Lung (tissue), 12 donors: ENCODE measurements around the gene IGFBP6. TPM values are rescaled to one million over a fixed set of nuclear protein-coding genes. Genes with fewer than 3 reads are reported as not detected.

Experiments
- ATAC-seq: fragments of 200-7000 bp; cut with Tn5 transposase; one replicate; pipeline ENCODE4 v1.9.1; 2020; ENCODE audit warnings: moderate number of reproducible peaks; ENCODE audit not compliant: insufficient read depth, low FRiP score
- DNase-seq, 3 donors: peaks; one replicate each; pipeline ENCODE4 v3.0.0-alpha.2; 2013 to 2017
- H3K27ac ChIP-seq, 2 donors: one replicate each; pipeline ENCODE4 v1.5.1; 2013; ENCODE audit warnings: mild to moderate bottlenecking in 2 of 2, moderate library complexity in 2 of 2, control low read depth in 1 of 2, inconsistent platforms in 1 of 2, low read depth in 1 of 2, low read length in 1 of 2
- H3K27me3 ChIP-seq, 3 donors: one replicate each; pipeline ENCODE4 v1.5.1; 2013; ENCODE audit warnings: low read length in 2 of 3; ENCODE audit not compliant: control insufficient read depth in 3 of 3, insufficient read depth in 3 of 3
- H3K36me3 ChIP-seq, 4 donors: one replicate each; pipeline ENCODE4 v1.5.1; 2013; ENCODE audit warnings: low read length in 4 of 4, mild to moderate bottlenecking in 1 of 4, moderate library complexity in 1 of 4; ENCODE audit not compliant: control insufficient read depth in 4 of 4, insufficient read depth in 4 of 4
- H3K4me1 ChIP-seq, 5 donors: one replicate each; pipeline ENCODE4 v1.5.1; 2013; ENCODE audit warnings: low read length in 5 of 5, mild to moderate bottlenecking in 2 of 5, moderate library complexity in 1 of 5; ENCODE audit not compliant: control insufficient read depth in 5 of 5, insufficient read depth in 5 of 5
- H3K4me3 ChIP-seq: one replicate; pipeline ENCODE4 v1.5.1; 2013; ENCODE audit warnings: mild to moderate bottlenecking, control low read depth, moderate library complexity
- H3K9ac ChIP-seq, 2 donors: one replicate each; pipeline ENCODE4 v1.5.1; 2013; ENCODE audit warnings: low read length in 2 of 2, control low read depth in 1 of 2; ENCODE audit not compliant: insufficient read depth in 1 of 2
- H3K9me3 ChIP-seq, 4 donors: one replicate each; pipeline ENCODE4 v1.5.1; 2013; ENCODE audit warnings: low read length in 3 of 4, mild to moderate bottlenecking in 1 of 4, moderate library complexity in 1 of 4; ENCODE audit not compliant: control insufficient read depth in 4 of 4, insufficient read depth in 3 of 4
- CTCF ChIP-seq: IDR thresholded peaks from 2 replicates; pipeline ENCODE4 v1.5.1; 2012; ENCODE audit warnings: mild to moderate bottlenecking; ENCODE audit errors: control extremely low read depth, extremely low read depth
- WGBS, 2 donors: extraction: QIAGEN DNeasy Blood & Tissue Kit; methylation state at CpG; one replicate each; pipeline ENCODE4 v1.1.7; 2013; 5-methylcytosine and 5-hydroxymethylcytosine counted together
- polyA plus RNA-seq, 2 donors: library from polyadenylated mRNA; stranded (reverse); fragments of 200-250 nt; gene quantifications; one replicate each; pipeline ENCODE4 v1.2.1, GENCODE V29; 2013
- total RNA-seq, 2 donors: library from RNA; depleted of rRNA in 1 of 2; stranded (reverse); fragments of >200 nt in 1 of 2; gene quantifications; one replicate each; pipeline ENCODE4 v1.2.1, GENCODE V29; 2014 to 2021
- donor health status: control.
- donor health status: control.
- donor health status: Bipolar disorder and iron deficiency.
- donor health status: healthy.
- donor health status: DM: yes; HTN: yes; CAD: no.

Gene IGFBP6
- total and polyA plus RNA-seq, 4 donors, result 15.9 to 75.0 (median 29.2) TPM

GRCh38 chr12:53115112-53115890 lies 17.8 kb downstream of the IGFBP6 start:
- H3K9ac ChIP-seq, result no peak overlapping the region
- WGBS, 2 donors, result 87 to 90% methylated on average over 33 of the region's 33 CpGs
- no peaks in the 10 kb centered on the region for H3K27me3 ChIP-seq
- H3K9me3 ChIP-seq, result no peaks in the 10 kb centered on the region
- no peak for DNase-seq
- H3K27ac ChIP-seq, result no peak overlapping the region
- ATAC-seq, result no peak
- H3K4me3 ChIP-seq, result no peak overlapping the region
- H3K36me3 ChIP-seq, result no peaks in the 10 kb centered on the region
- H3K4me1 ChIP-seq, result peaks cover 0 to 8% (median 0%) of the 10 kb centered on the region in 5 donors
- TF ChIP-seq CTCF, result no peak

GRCh38 chr12:53115891-53116648 lies 18.6 kb downstream of the IGFBP6 start:
- 93 to 95% methylated on average over 8 of the region's 8 CpGs for WGBS, 2 donors
- Histone ChIP-seq H3K27me3 (no peaks in the 10 kb centered on the region), H3K36me3 (no peaks in the 10 kb centered on the region), H3K9ac (no peak overlapping the region), H3K4me1 (peaks cover 0 to 8% (median 0%) of the 10 kb centered on the region in 5 donors), H3K4me3 (no peak overlapping the region), H3K9me3 (no peaks in the 10 kb centered on the region), H3K27ac (no peak overlapping the region)
- DNase-seq, result no peak
- no peak for TF ChIP-seq CTCF
- ATAC-seq, result peak; percentile 69

DNA sequence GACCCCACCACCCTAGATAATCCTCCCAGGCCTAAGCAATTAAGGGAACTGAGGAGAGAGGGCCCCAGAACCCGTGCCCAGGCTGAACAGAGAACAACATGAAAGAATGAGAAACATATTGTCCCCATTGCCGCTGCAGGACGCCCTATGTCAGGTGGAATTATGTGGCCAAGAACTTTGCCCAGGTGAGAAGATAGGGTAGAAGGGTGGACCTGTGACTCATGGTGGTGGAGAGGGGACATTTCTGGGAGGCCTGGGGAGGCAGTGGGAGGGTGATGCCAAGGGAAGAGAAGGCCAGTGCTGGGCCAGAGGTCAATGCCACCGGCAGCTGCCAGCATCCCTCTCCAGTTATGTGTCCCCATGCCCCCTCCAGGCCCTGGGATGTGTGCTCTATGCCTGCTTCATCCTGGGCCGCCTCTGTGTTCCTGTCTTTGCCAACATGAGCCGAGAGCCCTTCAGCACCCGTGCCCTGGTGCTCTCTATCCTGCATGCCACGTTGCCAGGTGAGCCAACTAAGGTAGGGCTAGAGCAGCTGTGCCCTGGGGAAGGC lies 21.4 kb downstream of the IGFBP6 start:
- 93% methylated on average over 8 of the region's 8 CpGs for WGBS, 2 donors

More for the DNA sequence above, 21.4 kb downstream of the IGFBP6 start:
- H3K27ac ChIP-seq, result no peak overlapping the region
- no peak for DNase-seq
- H3K9ac ChIP-seq, result no peak overlapping the region
- no peaks in the 10 kb centered on the region for H3K9me3 ChIP-seq
- no peak overlapping the region for H3K4me3 ChIP-seq
- ATAC-seq, result no peak
- TF ChIP-seq CTCF, result no peak
- no peaks in the 10 kb centered on the region for H3K27me3 ChIP-seq
- no peaks in the 10 kb centered on the region for H3K36me3 ChIP-seq
- H3K4me1 ChIP-seq, result peaks cover 0 to 6% (median 0%) of the 10 kb centered on the region in 5 donors
